Glutamatergic neuron (in vitro differentiated cells): ENCODE measurements around the gene TAS2R40. TPM values are rescaled to one million over a fixed set of nuclear protein-coding genes. Genes with fewer than 3 reads are reported as not detected.

Experiments
- DNase-seq: peaks from one replicate; pipeline ENCODE4 v3.0.0; 2022
- H3K27ac Mint-ChIP-seq: one replicate; pipeline ENCODE4 v1.8.0; 2020; ENCODE audit warnings: mild to moderate bottlenecking, mixed read lengths, inconsistent platforms; ENCODE audit not compliant: unreplicated experiment
- H3K27me3 Mint-ChIP-seq: one replicate; pipeline ENCODE4 v1.8.0; 2020; ENCODE audit warnings: mild to moderate bottlenecking, moderate library complexity, mixed read lengths, inconsistent platforms; ENCODE audit not compliant: unreplicated experiment
- H3K36me3 Mint-ChIP-seq: one replicate; pipeline ENCODE4 v1.8.0; 2020; ENCODE audit warnings: mild to moderate bottlenecking, mixed read lengths, inconsistent platforms; ENCODE audit not compliant: unreplicated experiment
- H3K4me1 Mint-ChIP-seq: one replicate; pipeline ENCODE4 v1.8.0; 2020; ENCODE audit warnings: mild to moderate bottlenecking, low read depth, mixed read lengths, inconsistent platforms; ENCODE audit not compliant: unreplicated experiment
- H3K4me3 Mint-ChIP-seq: one replicate; pipeline ENCODE4 v1.8.0; 2020; ENCODE audit warnings: mild to moderate bottlenecking, mixed read lengths, inconsistent platforms; ENCODE audit not compliant: unreplicated experiment
- H3K9me3 Mint-ChIP-seq: one replicate; pipeline ENCODE4 v1.8.0; 2020; ENCODE audit warnings: mild to moderate bottlenecking, moderate library complexity, mixed read lengths, inconsistent platforms; ENCODE audit not compliant: unreplicated experiment
- total RNA-seq: library from RNA; stranded (reverse); fragmentation: NEBNext Ultra II Directional; extraction: Animal tissue kit (Norgen Biotek cat#: 25700); gene quantifications from one replicate; pipeline ENCODE4 v1.2.1, GENCODE V29; 2021; ENCODE audit not compliant: unreplicated experiment
- TF ChIP-seq, protein P1 (sequence below): fragments of 200-600 bp; sonication (generic); IDR thresholded peaks from one replicate; pipeline ENCODE4 v1.5.0; 2021; ENCODE audit not compliant: partially characterized antibody, unreplicated experiment

The TAS2R40 gene
- total RNA-seq, 1 donor from 2014 or later, result not detected

- TF ChIP-seq, protein P1, sequence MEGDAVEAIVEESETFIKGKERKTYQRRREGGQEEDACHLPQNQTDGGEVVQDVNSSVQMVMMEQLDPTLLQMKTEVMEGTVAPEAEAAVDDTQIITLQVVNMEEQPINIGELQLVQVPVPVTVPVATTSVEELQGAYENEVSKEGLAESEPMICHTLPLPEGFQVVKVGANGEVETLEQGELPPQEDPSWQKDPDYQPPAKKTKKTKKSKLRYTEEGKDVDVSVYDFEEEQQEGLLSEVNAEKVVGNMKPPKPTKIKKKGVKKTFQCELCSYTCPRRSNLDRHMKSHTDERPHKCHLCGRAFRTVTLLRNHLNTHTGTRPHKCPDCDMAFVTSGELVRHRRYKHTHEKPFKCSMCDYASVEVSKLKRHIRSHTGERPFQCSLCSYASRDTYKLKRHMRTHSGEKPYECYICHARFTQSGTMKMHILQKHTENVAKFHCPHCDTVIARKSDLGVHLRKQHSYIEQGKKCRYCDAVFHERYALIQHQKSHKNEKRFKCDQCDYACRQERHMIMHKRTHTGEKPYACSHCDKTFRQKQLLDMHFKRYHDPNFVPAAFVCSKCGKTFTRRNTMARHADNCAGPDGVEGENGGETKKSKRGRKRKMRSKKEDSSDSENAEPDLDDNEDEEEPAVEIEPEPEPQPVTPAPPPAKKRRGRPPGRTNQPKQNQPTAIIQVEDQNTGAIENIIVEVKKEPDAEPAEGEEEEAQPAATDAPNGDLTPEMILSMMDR, result no peak
- Mint-ChIP-seq H3K36me3 (peaks cover 21% of the 10 kb centered on the region), H3K4me3 (no peak overlapping the region), H3K27me3 (no peaks in the 10 kb centered on the region), H3K4me1 (peaks cover 1% of the 10 kb centered on the region), H3K9me3 (peaks cover 5% of the 10 kb centered on the region), H3K27ac (no peak overlapping the region)
- no peak for DNase-seq
Measured at GRCh38 chr7:143237366-143237765, 15.5 kb downstream of the TAS2R40 start.

DNA sequence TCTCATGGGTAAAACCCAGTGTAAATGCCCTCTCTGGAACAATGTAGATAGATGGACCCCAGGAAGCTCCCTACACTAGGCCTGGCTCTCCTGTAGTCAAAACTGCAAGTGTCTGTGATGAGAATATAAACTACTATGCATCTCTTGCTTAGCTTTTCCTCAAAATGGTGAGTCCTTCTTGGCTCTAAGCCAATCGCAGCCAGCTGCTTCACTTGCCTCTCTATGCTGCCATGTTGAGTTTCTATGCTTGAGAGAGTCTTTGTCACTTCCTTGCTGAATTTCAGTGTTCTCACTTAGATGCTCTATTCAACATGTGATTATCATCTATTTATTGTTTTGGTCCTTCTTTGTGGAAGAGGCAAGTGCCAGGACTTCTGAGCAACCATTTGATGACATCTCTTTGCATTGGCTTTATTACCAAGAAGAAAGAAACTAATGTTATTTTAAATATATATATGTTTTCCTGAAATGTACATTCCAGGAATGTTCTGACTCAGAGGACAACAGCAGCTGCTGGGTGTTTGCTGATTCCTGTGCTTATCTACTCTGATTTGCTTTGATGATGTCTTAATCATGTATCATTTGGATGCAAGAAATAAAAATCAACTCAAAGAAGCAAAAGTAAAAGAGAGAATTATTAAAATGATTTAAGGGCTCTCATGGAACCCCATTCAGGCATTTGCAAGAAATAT, 16.6 kb downstream of the TAS2R40 start:
- no peak for DNase-seq
- no peaks in the 10 kb centered on the region for H3K27me3 Mint-ChIP-seq
- H3K9me3 Mint-ChIP-seq, result peaks cover 5% of the 10 kb centered on the region
- H3K27ac Mint-ChIP-seq, result no peak overlapping the region
- H3K4me1 Mint-ChIP-seq, result peaks cover 1% of the 10 kb centered on the region
- H3K36me3 Mint-ChIP-seq, result peaks cover 21% of the 10 kb centered on the region
- TF ChIP-seq, protein P1, result no peak
- no peak overlapping the region for H3K4me3 Mint-ChIP-seq

- no peak overlapping the region for H3K27ac Mint-ChIP-seq
Measured at GRCh38 chr7:143239813-143240212, 18.0 kb downstream of the TAS2R40 start.

GRCh38 chr7:143240291-143241168, 18.7 kb downstream of the TAS2R40 start:
- Mint-ChIP-seq H3K27ac (no peak overlapping the region), H3K4me3 (no peak overlapping the region), H3K9me3 (peaks cover 5% of the 10 kb centered on the region), H3K27me3 (no peaks in the 10 kb centered on the region), H3K36me3 (peaks cover 20% of the 10 kb centered on the region), H3K4me1 (peaks cover 8% of the 10 kb centered on the region)
- DNase-seq, result peak; percentile 69
- TF ChIP-seq, protein P1, result peak; percentile 83

More at GRCh38 chr7:143239813-143240212, 18.0 kb downstream of the TAS2R40 start:
- TF ChIP-seq, protein P1, result no peak
- DNase-seq, result no peak
- peaks cover 8% of the 10 kb centered on the region for H3K4me1 Mint-ChIP-seq
- H3K27me3 Mint-ChIP-seq, result no peaks in the 10 kb centered on the region
- peaks cover 21% of the 10 kb centered on the region for H3K36me3 Mint-ChIP-seq
- H3K9me3 Mint-ChIP-seq, result peaks cover 5% of the 10 kb centered on the region
- H3K4me3 Mint-ChIP-seq, result no peak overlapping the region
